SK-N-SH (cell line): ENCODE data around the gene HYAL2. TPM values are rescaled to one million over a fixed set of nuclear protein-coding genes. Genes with fewer than 3 reads are reported as not detected.

Source experiments
- CTCF ChIA-PET: fragments of 300-600, 350-600 bp; formaldehyde crosslinking; extraction: SDS; loops from one replicate; lab custom pipeline; 2021; lab: Yijun Ruan, JAX
- POLR2A ChIA-PET: fragments of 350-600 bp; sonication (Branson Sonifier 250); formaldehyde crosslinking; extraction: SDS; loops from one replicate; lab custom pipeline; 2020; ENCODE audit warnings: antibody characterized with exemption, inconsistent platforms; lab: Yijun Ruan, JAX
- DNase-seq: peaks from one replicate; pipeline ENCODE4 v3.0.0; 2012
- H2AFZ ChIP-seq: fragments of 200-600 bp; sonication (generic); 2 replicates; pipeline ENCODE4 v1.8.1; 2016; ENCODE audit warnings: antibody characterized with exemption, mild to moderate bottlenecking, low read depth
- H3F3A ChIP-seq: fragments of 200-600 bp; sonication (generic); replicated peaks from 2 replicates; pipeline ENCODE3; 2016; ENCODE audit warnings: antibody characterized with exemption, mild to moderate bottlenecking; ENCODE audit not compliant: insufficient read depth
- H3K27ac ChIP-seq, 2 experiments: fragments of 200-500 bp in 1 of 2; fragments of 200-600 bp in 1 of 2; sonication (Bioruptor generic) in 1 of 2; sonication (generic), shearing (Covaris generic) in 1 of 2; 2 replicates each; pipeline versions ENCODE4 v1.5.1 to v1.6.1; 2014 to 2016; ENCODE audit warnings: low read depth in 2 of 2, inconsistent platforms in 1 of 2, low read length in 1 of 2, mild to moderate bottlenecking in 1 of 2, mixed read lengths in 1 of 2
- H3K27me3 ChIP-seq: fragments of 200-600 bp; sonication (generic), shearing (Covaris generic); 2 replicates; pipeline ENCODE4 v1.6.1; 2016; ENCODE audit warnings: mixed run types; ENCODE audit not compliant: insufficient read depth
- H3K36me3 ChIP-seq, 2 experiments: fragments of 200-500 bp in 1 of 2; fragments of 200-600 bp in 1 of 2; sonication (Bioruptor generic) in 1 of 2; sonication (generic) in 1 of 2; replicated peaks in 1 of 2; 2 replicates each; pipeline versions ENCODE3 to v1.5.1; 2014 to 2016; ENCODE audit warnings: low read length in 1 of 2, mild to moderate bottlenecking in 1 of 2; ENCODE audit not compliant: insufficient read depth in 2 of 2, control insufficient read depth in 1 of 2
- H3K4me1 ChIP-seq, 2 experiments: fragments of 200-500 bp in 1 of 2; fragments of 200-600 bp in 1 of 2; sonication (Bioruptor generic) in 1 of 2; sonication (generic), shearing (Covaris generic) in 1 of 2; 2 replicates each; pipeline versions ENCODE4 v1.5.1 to v1.6.1; 2014 to 2016; ENCODE audit warnings: low read depth in 1 of 2, low read length in 1 of 2, mixed run types in 1 of 2; ENCODE audit not compliant: insufficient read depth in 2 of 2, control insufficient read depth in 1 of 2
- H3K4me2 ChIP-seq: fragments of 200-600 bp; sonication (generic), shearing (Covaris generic); 2 replicates; pipeline ENCODE4 v1.6.1; 2017; ENCODE audit warnings: mixed run types
- H3K4me3 ChIP-seq, 2 experiments: fragments of 200-500 bp in 1 of 2; fragments of 200-600 bp in 1 of 2; sonication (Bioruptor generic) in 1 of 2; sonication (generic), shearing (Covaris generic) in 1 of 2; 2 replicates each; pipeline versions ENCODE4 v1.5.1 to v1.8.1; 2014 to 2016; ENCODE audit warnings: low read depth in 2 of 2, inconsistent platforms in 1 of 2, low read length in 1 of 2, mild to moderate bottlenecking in 1 of 2, mixed read lengths in 1 of 2, moderate library complexity in 1 of 2
- H3K79me2 ChIP-seq: fragments of 200-600 bp; sonication (generic); 2 replicates; pipeline ENCODE4 v1.8.1; 2017; ENCODE audit warnings: mild to moderate bottlenecking; ENCODE audit not compliant: insufficient read depth
- H3K9ac ChIP-seq: fragments of 200-600 bp; sonication (generic); 2 replicates; pipeline ENCODE4 v1.6.1; 2017; ENCODE audit warnings: mixed run types
- H3K9me2 ChIP-seq: fragments of 200-600 bp; sonication (generic); 2 replicates; pipeline ENCODE4 v1.6.1; 2017; ENCODE audit warnings: mixed run types
- H3K9me3 ChIP-seq: fragments of 200-600 bp; sonication (generic); 2 replicates; pipeline ENCODE4 v1.6.1; 2017; ENCODE audit warnings: mixed run types, mild to moderate bottlenecking, moderate library complexity
- H4K20me1 ChIP-seq: fragments of 200-600 bp; sonication (generic); 2 replicates; pipeline ENCODE4 v1.6.1; 2017; ENCODE audit warnings: mild to moderate bottlenecking, mixed run types; ENCODE audit not compliant: insufficient read depth
- CHD2 ChIP-seq: fragments of 150-350 bp; IDR thresholded peaks from 2 replicates; pipeline ENCODE4 v1.6.1; 2018; ENCODE audit warnings: low read length; ENCODE audit not compliant: partially characterized antibody
- CTCF ChIP-seq: fragments of 200-600 bp; sonication (generic); IDR thresholded peaks from 2 replicates; pipeline ENCODE4 v1.6.1; 2017; ENCODE audit warnings: antibody characterized with exemption, mild to moderate bottlenecking, moderate library complexity
- ELF1 ChIP-seq: IDR thresholded peaks from 2 replicates; pipeline ENCODE4 v1.4.0; 2012
- FOSL2 ChIP-seq: IDR thresholded peaks from 2 replicates; pipeline ENCODE4 v1.4.0; 2012; ENCODE audit warnings: low read depth, mild to moderate bottlenecking, moderate library complexity, borderline replicate concordance
- GABPA ChIP-seq: IDR thresholded peaks from 2 replicates; pipeline ENCODE4 v1.4.0; 2012; ENCODE audit warnings: low read depth, mild to moderate bottlenecking
- GATA2 ChIP-seq: sonication (generic); formaldehyde crosslinking; IDR thresholded peaks from 2 replicates; pipeline ENCODE4 v1.5.0; 2020; ENCODE audit warnings: mild to moderate bottlenecking, missing genetic modification reagents
- JUND ChIP-seq: IDR thresholded peaks from 2 replicates; pipeline ENCODE4 v1.4.0; 2012
- MEF2A ChIP-seq: IDR thresholded peaks from 2 replicates; pipeline ENCODE4 v1.4.0; 2012; ENCODE audit warnings: low read depth, borderline replicate concordance
- MXI1 ChIP-seq: IDR thresholded peaks from 2 replicates; pipeline ENCODE4 v1.6.1; 2012; ENCODE audit warnings: mild to moderate bottlenecking, low read depth, low read length, improper control_type of control experiment
- POLR2AphosphoS5 ChIP-seq: IDR thresholded peaks from 2 replicates; pipeline ENCODE4 v1.6.1; 2012; ENCODE audit warnings: low read depth, low read length
- RCOR1 ChIP-seq: fragments of 150-350 bp; IDR thresholded peaks from 2 replicates; pipeline ENCODE4 v1.6.1; 2017; ENCODE audit warnings: antibody characterized with exemption, low read length
- RFX5 ChIP-seq: IDR thresholded peaks from 2 replicates; pipeline ENCODE4 v1.6.1; 2012; ENCODE audit warnings: mild to moderate bottlenecking, improper control_type of control experiment, low read length
- SIN3A ChIP-seq: IDR thresholded peaks from 2 replicates; pipeline ENCODE4 v1.6.1; 2012; ENCODE audit warnings: low read depth, mild to moderate bottlenecking, low read length, moderate library complexity, borderline replicate concordance
- TAF1 ChIP-seq: IDR thresholded peaks from 2 replicates; pipeline ENCODE4 v1.6.1; 2012; ENCODE audit warnings: low read depth, mild to moderate bottlenecking, low read length, moderate library complexity, borderline replicate concordance
- USF2 ChIP-seq: fragments of 150-350 bp; IDR thresholded peaks from 2 replicates; pipeline ENCODE4 v1.6.1; 2017; ENCODE audit warnings: antibody characterized with exemption, low read length, low read depth, borderline replicate concordance
- YY1 ChIP-seq: IDR thresholded peaks from 2 replicates; pipeline ENCODE4 v1.4.0; 2012; ENCODE audit warnings: low read depth, mild to moderate bottlenecking
- WGBS: methylation state at CpG from one replicate; pipeline ENCODE4 v1.1.6; 2017; ENCODE audit warnings: low lambda C conversion rate; 5-methylcytosine and 5-hydroxymethylcytosine counted together
- polyA plus RNA-seq, 3 experiments: library from polyadenylated mRNA; depleted of rRNA; stranded (reverse); fragments of >200 nt; gene quantifications; 2 replicates each; pipeline ENCODE4 v1.2.3, GENCODE V29; 2012

Gene HYAL2
- polyA plus RNA-seq, 1 of the 3 experiments (the other 2 are of a cell fraction) = 135 TPM

- no peak for TF ChIP-seq SIN3A
- no peak for TF ChIP-seq CTCF
- TF ChIP-seq CHD2 = no peak
- no peak for TF ChIP-seq RCOR1
- no peak for TF ChIP-seq JUND
- TF ChIP-seq ELF1 = no peak
- no peak for TF ChIP-seq POLR2AphosphoS5
Observed at GRCh38 chr3:50278880-50279224, 43.7 kb downstream of the HYAL2 start, which contains the start of gene LSMEM2 (continued).

- Histone ChIP-seq H3K4me2 (no peak overlapping the region), H3K9ac (no peak overlapping the region), H3K27me3 (0 out of 2 replicates have a peak, but pooled peaks cover 16% of the 10 kb centered on the region), H3K9me2 (no peaks in the 10 kb centered on the region), H3K27ac (no peak overlapping the region), H4K20me1 (no peaks in the 10 kb centered on the region), H3K79me2 (no peaks in the 10 kb centered on the region), H3K36me3 (no peaks in the 10 kb centered on the region), H3K9me3 (no peaks in the 10 kb centered on the region), H3F3A (peaks cover 6% of the 10 kb centered on the region), H2AFZ (no peak overlapping the region), H3K4me1 (peaks cover 0 to 8% of the 10 kb centered on the region in 2 experiments; a peak in 1 of 4 replicates), H3K4me3 (no peak overlapping the region)
- no peak for TF ChIP-seq USF2
- POLR2A ChIA-PET = interaction anchor here (0.6 kb wide), 1 partner anchor 22 kb away, joined by 3 read pairs; no protein-coding TSS in a partner anchor
- 92% methylated on average over 3 of the region's 4 CpGs for WGBS
- CTCF ChIA-PET = interaction anchor here (1.5 to 12.2 kb wide), 4 partner anchors 20 to 157 kb away, joined by 6 to 206 read pairs (median 51); partner anchors contain the start of genes GNAT1, HYAL3 and NAA80
- DNase-seq = no peak
Observed at GRCh38 chr3:50278123-50278879, 44.2 kb downstream of the HYAL2 start.

GRCh38 chr3:50276762-50277101 is 45.8 kb downstream of the HYAL2 start:
- no peaks in the 10 kb centered on the region for H3K79me2 ChIP-seq
- DNase-seq = no peak
- no peak overlapping the region for H2AFZ ChIP-seq
- H4K20me1 ChIP-seq = no peaks in the 10 kb centered on the region
- TF ChIP-seq FOSL2 (no peak), MXI1 (no peak), RFX5 (no peak), MEF2A (no peak), GABPA (no peak), USF2 (no peak), TAF1 (no peak), CHD2 (no peak), YY1 (no peak), GATA2 (CRISPR knock-in tag) (no peak)
- peaks cover 10% of the 10 kb centered on the region for H3F3A ChIP-seq
- no peaks in the 10 kb centered on the region for H3K9me3 ChIP-seq
- ChIA-PET CTCF (interaction anchor here (1.0 to 12.2 kb wide), 6 partner anchors 22 to 156 kb away, joined by 3 to 206 read pairs (median 14); partner anchors contain the start of genes GNAT1, HYAL3 and NAA80), POLR2A (no interaction called here)
- no peak overlapping the region for H3K27ac ChIP-seq
- H3K9ac ChIP-seq = no peak overlapping the region
- 89% methylated on average over 12 of the region's 17 CpGs for WGBS
- H3K4me2 ChIP-seq = no peak overlapping the region
- H3K4me3 ChIP-seq = no peak overlapping the region
- H3K36me3 ChIP-seq = no peaks in the 10 kb centered on the region
- no peaks in the 10 kb centered on the region for H3K9me2 ChIP-seq
- H3K4me1 ChIP-seq = peaks cover 0 to 11% of the 10 kb centered on the region in 2 experiments; a peak in 1 of 4 replicates
- 0 out of 2 replicates have a peak, but pooled peaks cover 16% of the 10 kb centered on the region for H3K27me3 ChIP-seq
